Skeletal muscle satellite cell (primary cell): ENCODE results near the gene KCNH3. TPM values are rescaled to one million over a fixed set of nuclear protein-coding genes. Genes with fewer than 3 reads are reported as not detected.

Experiments used
- small RNA-seq: library from RNA; depleted of rRNA; stranded (forward); fragments of <200 nt; gene quantifications from one replicate; pipeline ENCODE3, GENCODE V24; 2012

The KCNH3 gene

Small RNA genes within 50 kb of the gene (small RNA-seq; reads per million reads assigned to genes)
- gene POLR2KP1 (not detected), gene RNU6-834P (not detected)
